ENCODE results near the gene ADGRE3. TPM values are rescaled to one million over a fixed set of nuclear protein-coding genes. Genes with fewer than 3 reads are reported as not detected.

The ADGRE3 gene
- total and polyA plus RNA-seq, 2 of the 4 experiments (the other 2 are of a cell fraction), result not detected

DNA sequence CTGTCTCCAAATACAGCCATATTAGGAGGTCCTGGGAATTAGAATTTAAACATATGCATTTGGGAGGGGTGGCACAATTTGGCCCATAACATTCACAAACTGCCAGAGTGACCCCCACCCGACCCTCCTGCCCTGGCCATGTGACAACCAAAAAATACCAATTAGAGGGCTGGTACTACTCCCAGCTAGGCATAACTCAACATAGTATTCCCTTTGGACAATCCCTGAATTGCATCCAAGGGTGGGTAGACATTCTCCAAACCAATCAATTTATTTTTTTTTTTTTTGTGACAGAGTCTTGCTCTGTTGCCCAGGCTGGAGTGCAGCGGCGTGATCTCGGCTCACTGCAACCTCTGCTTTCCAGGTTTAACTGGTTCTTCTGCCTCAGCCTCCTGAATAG, 62.0 kb downstream of the ADGRE3 start:
- H3K36me3 ChIP-seq (ENCODE audit: control insufficient read depth, insufficient read depth, low read length), result no peaks in the 10 kb centered on the region
- TF ChIP-seq MXI1 (IDR thresholded peaks at IDR 0.05; ENCODE audit: borderline replicate concordance, low read depth, low read length), result no peak
- TF ChIP-seq, protein P1, sequence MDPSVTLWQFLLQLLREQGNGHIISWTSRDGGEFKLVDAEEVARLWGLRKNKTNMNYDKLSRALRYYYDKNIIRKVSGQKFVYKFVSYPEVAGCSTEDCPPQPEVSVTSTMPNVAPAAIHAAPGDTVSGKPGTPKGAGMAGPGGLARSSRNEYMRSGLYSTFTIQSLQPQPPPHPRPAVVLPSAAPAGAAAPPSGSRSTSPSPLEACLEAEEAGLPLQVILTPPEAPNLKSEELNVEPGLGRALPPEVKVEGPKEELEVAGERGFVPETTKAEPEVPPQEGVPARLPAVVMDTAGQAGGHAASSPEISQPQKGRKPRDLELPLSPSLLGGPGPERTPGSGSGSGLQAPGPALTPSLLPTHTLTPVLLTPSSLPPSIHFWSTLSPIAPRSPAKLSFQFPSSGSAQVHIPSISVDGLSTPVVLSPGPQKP (IDR thresholded peaks at IDR 0.05; ENCODE audit: borderline replicate concordance, low read depth, low read length), result no peak
- TF ChIP-seq FOS (IDR thresholded peaks at IDR 0.05; ENCODE audit: low read depth, low read length), result no peak
- TF ChIP-seq, protein P2, sequence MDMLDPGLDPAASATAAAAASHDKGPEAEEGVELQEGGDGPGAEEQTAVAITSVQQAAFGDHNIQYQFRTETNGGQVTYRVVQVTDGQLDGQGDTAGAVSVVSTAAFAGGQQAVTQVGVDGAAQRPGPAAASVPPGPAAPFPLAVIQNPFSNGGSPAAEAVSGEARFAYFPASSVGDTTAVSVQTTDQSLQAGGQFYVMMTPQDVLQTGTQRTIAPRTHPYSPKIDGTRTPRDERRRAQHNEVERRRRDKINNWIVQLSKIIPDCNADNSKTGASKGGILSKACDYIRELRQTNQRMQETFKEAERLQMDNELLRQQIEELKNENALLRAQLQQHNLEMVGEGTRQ (IDR thresholded peaks at IDR 0.05; ENCODE audit: low read depth, low read length), result no peak
- TF ChIP-seq MAZ (IDR thresholded peaks at IDR 0.05; ENCODE audit: borderline replicate concordance, low read depth, low read length), result no peak
- no peak for TF ChIP-seq POLR2A (IDR thresholded peaks at IDR 0.05; ENCODE audit: low read depth, low read length)
- no peak for TF ChIP-seq BHLHE40 (IDR thresholded peaks at IDR 0.05; ENCODE audit: low read depth, low read length)
- TF ChIP-seq RCOR1 (IDR thresholded peaks at IDR 0.05; ENCODE audit: insufficient replicate concordance, low read length), result no peak
- no peak for TF ChIP-seq MAFK (IDR thresholded peaks at IDR 0.05; ENCODE audit: low read depth, low read length)
- no peak for TF ChIP-seq CHD1 (IDR thresholded peaks at IDR 0.05; ENCODE audit: low read depth, low read length)
- no peak for TF ChIP-seq RFX5 (IDR thresholded peaks at IDR 0.05; ENCODE audit: low read depth, low read length)
- H3K79me1 ChIP-seq (ENCODE audit: low read depth in 1 of 2, low read length in 2 of 2), result no peaks in the 10 kb centered on the region
- no peak overlapping the region for H2BK120ac ChIP-seq (ENCODE audit: low read depth, low read length)
- no peak overlapping the region for H4K5ac ChIP-seq (ENCODE audit: low read depth, low read length)
- no peak overlapping the region for H2AK5ac ChIP-seq (ENCODE audit: low read depth, low read length)
- no peak overlapping the region for H3K23ac ChIP-seq (ENCODE audit: low read depth, low read length)
- in situ Hi-C loops (cut with MboI; ENCODE audit: low sequenced_read_pairs) (no loop called here), dilution Hi-C loops (cut with HindIII; ENCODE audit: low sequenced_read_pairs, unreplicated experiment) (no loop called here), intact Hi-C loops (cut with micrococcal nuclease) (no loop called here)
- H3K4me2 ChIP-seq (ENCODE audit: low read depth, low read length), result no peak overlapping the region
- H3K9me3 ChIP-seq (ENCODE audit: control insufficient read depth, insufficient read depth, low read length), result no peaks in the 10 kb centered on the region
- no peak overlapping the region for H3K9ac ChIP-seq (ENCODE audit: low read depth, low read length)
- ChIA-PET POLR2A (ENCODE audit: unreplicated experiment) (no interaction called here), CTCF (no interaction called here)
- no peak overlapping the region for H2AK9ac ChIP-seq (replicated peaks; ENCODE audit: low read depth, low read length, poor library complexity)
- no peak overlapping the region for H3K56ac ChIP-seq (ENCODE audit: extremely low read depth, insufficient read depth, low read length)
- no peak overlapping the region for H2BK20ac ChIP-seq (ENCODE audit: low read depth, low read length)
- ATAC-seq (ENCODE audit: low read depth) (no peak), DNase-seq (no peak)
- H3K9me1 ChIP-seq (ENCODE audit: insufficient read depth, low read length), result no peaks in the 10 kb centered on the region
- H3K27ac ChIP-seq (ENCODE audit: insufficient read depth, low read length), result no peak overlapping the region
- no peak overlapping the region for H2BK15ac ChIP-seq (ENCODE audit: low read depth, low read length)
- BruUV-seq (replicated peaks), result no TSS peak
- H3K4me1 ChIP-seq (ENCODE audit: control insufficient read depth, insufficient read depth, low read length), result no peaks in the 10 kb centered on the region
- H2BK5ac ChIP-seq (ENCODE audit: low read depth, low read length, poor library complexity, severe bottlenecking), result no peak overlapping the region
- no peak overlapping the region for H4K91ac ChIP-seq (ENCODE audit: insufficient read depth, low read depth, low read length)
- no peak overlapping the region for H3K18ac ChIP-seq (ENCODE audit: low read depth, low read length)
- no peak overlapping the region for H2AFZ ChIP-seq (replicated peaks; ENCODE audit: low read length, poor library complexity)
- no peak overlapping the region for H3K4me3 ChIP-seq (ENCODE audit: insufficient read depth, low read depth, low read length)
- no peak overlapping the region for H4K8ac ChIP-seq (ENCODE audit: low read depth in 2 of 2, low read length in 2 of 2)
- no peak overlapping the region for H3K4ac ChIP-seq (ENCODE audit: low read depth, low read length)
- no CpG with 5 or more reads among the region's 4 CpGs for WGBS, 2 experiments (ENCODE audit: extremely low coverage in 2 of 2, insufficient read length in 1 of 2)
- no peaks in the 10 kb centered on the region for H4K20me1 ChIP-seq (ENCODE audit: insufficient read depth, low read length)
- no peak overlapping the region for H3K14ac ChIP-seq (replicated peaks; ENCODE audit: low read depth, low read length)
- H3K27me3 ChIP-seq (ENCODE audit: control insufficient read depth, insufficient read depth, low read length), result no peaks in the 10 kb centered on the region
